ENCODE results near the gene PLXNA4.

The PLXNA4 gene

GRCh38 chr7:132577206-132578049, 1.2 kb upstream of the PLXNA4 start:
- peaks cover 55% of the 10 kb centered on the region for H3K4me1 Mint-ChIP-seq
- H3K4me3 Mint-ChIP-seq = peak overlapping the region; percentile 65 to 76
- H3K27ac Mint-ChIP-seq = peak overlapping the region in 1 of 2 donors; percentile 7
- peaks cover 72% of the 10 kb centered on the region for H3K27me3 Mint-ChIP-seq
- DNase-seq = peak in 1 of 2 donors; percentile 18
- peak; percentile 15 for ATAC-seq
- H3K9me3 Mint-ChIP-seq = no peaks in the 10 kb centered on the region

- peaks cover 58% of the 10 kb centered on the region for H3K4me1 Mint-ChIP-seq
Measured at GRCh38 chr7:132576721-132577085, 433 bp upstream of the PLXNA4 start.

GRCh38 chr7:132575419-132575981, 770 bp downstream of the PLXNA4 start:
- DNase-seq (peak in 1 of 2 donors; percentile 34), ATAC-seq (peak; percentile 52)
- Mint-ChIP-seq H3K27ac (no peak overlapping the region), H3K4me1 (peaks cover 52% of the 10 kb centered on the region), H3K27me3 (peaks cover 91% of the 10 kb centered on the region), H3K4me3 (peak overlapping the region; percentile 62 to 75), H3K9me3 (no peaks in the 10 kb centered on the region)

More at GRCh38 chr7:132576721-132577085, 433 bp upstream of the PLXNA4 start:
- Mint-ChIP-seq H3K4me3 (peak overlapping the region in 1 of 2 donors; percentile 62), H3K27me3 (peaks cover 79% of the 10 kb centered on the region), H3K27ac (no peak overlapping the region), H3K9me3 (no peaks in the 10 kb centered on the region)
- ATAC-seq = peak; percentile 13
- DNase-seq = no peak

GRCh38 chr7:132574223-132574622, 2.0 kb downstream of the PLXNA4 start:
- peaks cover 90% of the 10 kb centered on the region for H3K27me3 Mint-ChIP-seq
- H3K4me3 Mint-ChIP-seq = no peak overlapping the region
- H3K9me3 Mint-ChIP-seq = no peaks in the 10 kb centered on the region
- H3K4me1 Mint-ChIP-seq = peaks cover 50% of the 10 kb centered on the region
- no peak for DNase-seq
- H3K27ac Mint-ChIP-seq = no peak overlapping the region
- no peak for ATAC-seq

GRCh38 chr7:132573251-132573955, 2.9 kb downstream of the PLXNA4 start:
- Mint-ChIP-seq H3K9me3 (no peaks in the 10 kb centered on the region), H3K4me1 (peaks cover 50% of the 10 kb centered on the region), H3K27me3 (peaks cover 90% of the 10 kb centered on the region), H3K4me3 (no peak overlapping the region), H3K27ac (no peak overlapping the region)
- DNase-seq (no peak), ATAC-seq (no peak)

- ATAC-seq (no peak), DNase-seq (no peak)
- H3K27me3 Mint-ChIP-seq = peaks cover 84% of the 10 kb centered on the region
- peaks cover 44% of the 10 kb centered on the region for H3K4me1 Mint-ChIP-seq
- no peaks in the 10 kb centered on the region for H3K9me3 Mint-ChIP-seq
- H3K27ac Mint-ChIP-seq = no peak overlapping the region
- no peak overlapping the region for H3K4me3 Mint-ChIP-seq
Measured at GRCh38 chr7:132572526-132572925, 3.7 kb downstream of the PLXNA4 start.

GRCh38 chr7:132571970-132572369, 4.3 kb downstream of the PLXNA4 start:
- H3K27me3 Mint-ChIP-seq = peaks cover 81% of the 10 kb centered on the region
- H3K4me3 Mint-ChIP-seq = no peak overlapping the region
- ATAC-seq = no peak
- DNase-seq = no peak
- no peaks in the 10 kb centered on the region for H3K9me3 Mint-ChIP-seq
- peaks cover 42% of the 10 kb centered on the region for H3K4me1 Mint-ChIP-seq
- no peak overlapping the region for H3K27ac Mint-ChIP-seq

GRCh38 chr7:132569884-132570614, 6.2 kb downstream of the PLXNA4 start:
- Mint-ChIP-seq H3K27ac (no peak overlapping the region), H3K9me3 (no peaks in the 10 kb centered on the region), H3K4me3 (no peak overlapping the region), H3K4me1 (peaks cover 27% of the 10 kb centered on the region), H3K27me3 (peaks cover 82% of the 10 kb centered on the region)
- ATAC-seq (no peak), DNase-seq (no peak)

- peak overlapping the region in 1 of 2 donors; percentile 60 for H3K27ac Mint-ChIP-seq
- no peak overlapping the region for H3K4me3 Mint-ChIP-seq
- H3K4me1 Mint-ChIP-seq = peaks cover 16% of the 10 kb centered on the region
- H3K9me3 Mint-ChIP-seq = no peaks in the 10 kb centered on the region
- no peak for DNase-seq
- H3K27me3 Mint-ChIP-seq = peaks cover 82% of the 10 kb centered on the region
- ATAC-seq = peak; percentile 30
Measured at GRCh38 chr7:132568962-132569361, 7.3 kb downstream of the PLXNA4 start.

- no peak overlapping the region for H3K4me3 Mint-ChIP-seq
- no peaks in the 10 kb centered on the region for H3K9me3 Mint-ChIP-seq
- peaks cover 72% of the 10 kb centered on the region for H3K27me3 Mint-ChIP-seq
- DNase-seq = no peak
- no peaks in the 10 kb centered on the region for H3K4me1 Mint-ChIP-seq
- no peak for ATAC-seq
- H3K27ac Mint-ChIP-seq = no peak overlapping the region
Measured at GRCh38 chr7:132565885-132566284, 10.4 kb downstream of the PLXNA4 start.

- ATAC-seq = no peak
- no peaks in the 10 kb centered on the region for H3K4me1 Mint-ChIP-seq
- H3K27ac Mint-ChIP-seq = no peak overlapping the region
- peaks cover 72% of the 10 kb centered on the region for H3K27me3 Mint-ChIP-seq
- H3K9me3 Mint-ChIP-seq = no peaks in the 10 kb centered on the region
- no peak for DNase-seq
- no peak overlapping the region for H3K4me3 Mint-ChIP-seq
Measured at GRCh38 chr7:132565441-132565840, 10.8 kb downstream of the PLXNA4 start.

- no peaks in the 10 kb centered on the region for H3K9me3 Mint-ChIP-seq
- peaks cover 68% of the 10 kb centered on the region for H3K27me3 Mint-ChIP-seq
- no peak for DNase-seq
- H3K27ac Mint-ChIP-seq = peak overlapping the region in 1 of 2 donors; percentile 49
- H3K4me1 Mint-ChIP-seq = no peaks in the 10 kb centered on the region
- no peak overlapping the region for H3K4me3 Mint-ChIP-seq
- no peak for ATAC-seq
Measured at GRCh38 chr7:132564849-132565248, 11.4 kb downstream of the PLXNA4 start.

- H3K9me3 Mint-ChIP-seq = no peaks in the 10 kb centered on the region
- peak overlapping the region in 1 of 2 donors; percentile 42 for H3K27ac Mint-ChIP-seq
- H3K4me3 Mint-ChIP-seq = no peak overlapping the region
- ATAC-seq (no peak), DNase-seq (no peak)
- peaks cover 63% of the 10 kb centered on the region for H3K27me3 Mint-ChIP-seq
- H3K4me1 Mint-ChIP-seq = no peaks in the 10 kb centered on the region
Measured at GRCh38 chr7:132564090-132564489, 12.2 kb downstream of the PLXNA4 start.

- DNase-seq (no peak), ATAC-seq (no peak)
- Mint-ChIP-seq H3K4me3 (no peak overlapping the region), H3K27me3 (peaks cover 53% of the 10 kb centered on the region), H3K27ac (no peak overlapping the region), H3K4me1 (peaks cover 3% of the 10 kb centered on the region), H3K9me3 (no peaks in the 10 kb centered on the region)
Measured at GRCh38 chr7:132562690-132563089, 13.6 kb downstream of the PLXNA4 start.

- H3K4me1 Mint-ChIP-seq = peaks cover 6% of the 10 kb centered on the region
- ATAC-seq (no peak), DNase-seq (no peak)
- no peaks in the 10 kb centered on the region for H3K9me3 Mint-ChIP-seq
- H3K4me3 Mint-ChIP-seq = no peak overlapping the region
- no peak overlapping the region for H3K27ac Mint-ChIP-seq
- peaks cover 53% of the 10 kb centered on the region for H3K27me3 Mint-ChIP-seq
Measured at GRCh38 chr7:132561763-132562162, 14.5 kb downstream of the PLXNA4 start.

Data from stimulated activated naive CD8-positive, alpha-beta T cell treated with anti-CD3 and anti-CD28 coated beads, Interleukin-15, amount 100 ng/mL, for 72 hours (primary cell).